GM21390 (cell line): ENCODE measurements around the gene ID2.
"Not testable (repeated sequence)": the region's sequence is repeated elsewhere in the genome, so short reads cannot be mapped to it uniquely, and the experiment has no call there.

Experiments
- ATAC-seq: cut with Tn5 transposase; IDR thresholded peaks from one replicate; pipeline ENCODE4 v1.9.1; 2021; ENCODE audit not compliant: unreplicated experiment

ID2 gene

GRCh38 chr2:8725838-8726237, 44.0 kb downstream of the ID2 start:
- ATAC-seq = no peak

GRCh38 chr2:8728305-8729015, 46.6 kb downstream of the ID2 start:
- no peak for ATAC-seq

GRCh38 chr2:8729101-8729500, 47.2 kb downstream of the ID2 start:
- not testable (repeated sequence) for ATAC-seq

GRCh38 chr2:8729939-8730338, 48.1 kb downstream of the ID2 start:
- ATAC-seq = no peak

- ATAC-seq = no peak
These were observed 50.7 kb downstream of the ID2 start for GRCh38 chr2:8732601-8733000.
